H9 (cell line): ENCODE measurements around the gene WFDC1. TPM values are rescaled to one million over a fixed set of nuclear protein-coding genes. Genes with fewer than 3 reads are reported as not detected.
A peak's percentile ranks its signal among the peaks of the same experiment; 100 is the strongest.

Source experiments
- DNase-seq: peaks from one replicate; pipeline ENCODE4 v3.0.0-alpha.2; 2017
- H2AFZ ChIP-seq: one replicate; pipeline ENCODE4 v1.6.1; 2013; ENCODE audit warnings: mild to moderate bottlenecking, low read length, control low read depth, moderate library complexity
- H2AK5ac ChIP-seq: 2 replicates; pipeline ENCODE4 v1.6.1; 2013; ENCODE audit warnings: low read length, control low read depth, mixed read lengths; ENCODE audit not compliant: insufficient read length
- H2BK120ac ChIP-seq: one replicate; pipeline ENCODE4 v1.6.1; 2013; ENCODE audit warnings: low read depth, mild to moderate bottlenecking, low read length, control low read depth, inconsistent platforms; ENCODE audit not compliant: poor library complexity, severe bottlenecking
- H2BK12ac ChIP-seq: 2 replicates; pipeline ENCODE4 v1.6.1; 2013; ENCODE audit warnings: low read length, control low read depth, mixed read lengths, low read depth; ENCODE audit not compliant: insufficient read length
- H2BK15ac ChIP-seq: 2 replicates; pipeline ENCODE4 v1.6.1; 2013; ENCODE audit warnings: low read depth, low read length, control low read depth
- H2BK20ac ChIP-seq: one replicate; pipeline ENCODE4 v1.6.1; 2013; ENCODE audit warnings: low read depth, mild to moderate bottlenecking, low read length, control low read depth, inconsistent platforms; ENCODE audit not compliant: poor library complexity, severe bottlenecking
- H2BK5ac ChIP-seq: 2 replicates; pipeline ENCODE4 v1.6.1; 2013; ENCODE audit warnings: low read length, control low read depth, mixed read lengths; ENCODE audit not compliant: insufficient read length
- H3K14ac ChIP-seq: 2 replicates; pipeline ENCODE4 v1.6.1; 2013; ENCODE audit warnings: low read length, control low read depth; ENCODE audit not compliant: insufficient read depth
- H3K18ac ChIP-seq: 2 replicates; pipeline ENCODE4 v1.6.1; 2013; ENCODE audit warnings: low read depth, mild to moderate bottlenecking, mixed read lengths, low read length, control low read depth; ENCODE audit not compliant: insufficient read length
- H3K23ac ChIP-seq: 2 replicates; pipeline ENCODE4 v1.6.1; 2013; ENCODE audit warnings: low read length, control low read depth, mixed read lengths, low read depth; ENCODE audit not compliant: insufficient read length
- H3K23me2 ChIP-seq: 2 replicates; pipeline ENCODE4 v1.6.1; 2013; ENCODE audit warnings: low read depth, mild to moderate bottlenecking, mixed read lengths, low read length, control low read depth; ENCODE audit not compliant: insufficient read length, poor library complexity, severe bottlenecking
- H3K27ac ChIP-seq: 2 replicates; pipeline ENCODE4 v1.5.1; 2013; ENCODE audit warnings: low read length, control low read depth, mixed read lengths, low read depth; ENCODE audit not compliant: insufficient read length
- H3K27me3 ChIP-seq: 2 replicates; pipeline ENCODE4 v1.6.1; 2013; ENCODE audit warnings: low read length, control low read depth, inconsistent platforms; ENCODE audit not compliant: insufficient read depth
- H3K4ac ChIP-seq: 2 replicates; pipeline ENCODE4 v1.6.1; 2013; ENCODE audit warnings: low read depth, mild to moderate bottlenecking, control low read depth, inconsistent platforms, low read length, moderate library complexity
- H3K4me1 ChIP-seq: 2 replicates; pipeline ENCODE4 v1.6.1; 2013; ENCODE audit warnings: low read length, control low read depth, inconsistent platforms; ENCODE audit not compliant: insufficient read depth
- H3K4me2 ChIP-seq: 2 replicates; pipeline ENCODE4 v1.6.1; 2013; ENCODE audit warnings: low read length, control low read depth, mixed read lengths; ENCODE audit not compliant: insufficient read length, insufficient read depth
- H3K56ac ChIP-seq: 2 replicates; pipeline ENCODE4 v1.6.1; 2013; ENCODE audit warnings: low read depth, mild to moderate bottlenecking, mixed read lengths, low read length, control low read depth; ENCODE audit not compliant: insufficient read length
- H3K79me1 ChIP-seq: 2 replicates; pipeline ENCODE4 v1.6.1; 2013; ENCODE audit warnings: low read depth, mild to moderate bottlenecking, moderate library complexity, low read length, control low read depth, inconsistent platforms; ENCODE audit not compliant: insufficient read depth, poor library complexity, severe bottlenecking
- H3K79me2 ChIP-seq: 2 replicates; pipeline ENCODE4 v1.6.1; 2013; ENCODE audit warnings: low read length, control low read depth, inconsistent platforms; ENCODE audit not compliant: insufficient read depth
- H3K9ac ChIP-seq: 2 replicates; pipeline ENCODE4 v1.6.1; 2013; ENCODE audit warnings: low read length, control low read depth, mixed read lengths; ENCODE audit not compliant: insufficient read length; ENCODE audit errors: extremely low read depth
- H3K9me3 ChIP-seq: one replicate; pipeline ENCODE4 v1.6.1; 2013; ENCODE audit warnings: low read depth, low read length, inconsistent platforms; ENCODE audit not compliant: control insufficient read depth
- H3T11ph ChIP-seq: one replicate; pipeline ENCODE4 v1.6.1; 2013; ENCODE audit warnings: mild to moderate bottlenecking, low read length, control low read depth, inconsistent platforms
- H4K20me1 ChIP-seq: one replicate; pipeline ENCODE4 v1.6.1; 2013; ENCODE audit not compliant: control insufficient read depth, insufficient read length, insufficient read depth
- H4K5ac ChIP-seq: 2 replicates; pipeline ENCODE4 v1.6.1; 2013; ENCODE audit warnings: low read depth, mild to moderate bottlenecking, mixed read lengths, low read length, control low read depth; ENCODE audit not compliant: insufficient read length
- H4K8ac ChIP-seq: replicated peaks from 2 replicates; pipeline ENCODE4 v1.6.1; 2013; ENCODE audit warnings: low read length, control low read depth, mixed read lengths, low read depth; ENCODE audit not compliant: insufficient read length
- H4K91ac ChIP-seq: 2 replicates; pipeline ENCODE4 v1.6.1; 2013; ENCODE audit warnings: low read depth, mild to moderate bottlenecking, moderate library complexity, mixed read lengths, low read length, control low read depth; ENCODE audit not compliant: insufficient read length
- H3K27ac Mint-ChIP-seq, 3 experiments: 2 replicates in 2 of 3; 3 replicates in 1 of 3; pipeline ENCODE4 v1.8.0; 2020 to 2021; ENCODE audit warnings: mixed read lengths in 3 of 3, mild to moderate bottlenecking in 1 of 3, moderate library complexity in 1 of 3
- H3K27me3 Mint-ChIP-seq: 2 replicates; pipeline ENCODE4 v1.8.0; 2021; ENCODE audit warnings: low read depth, mild to moderate bottlenecking, moderate library complexity, mixed read lengths
- H3K36me3 Mint-ChIP-seq, 3 experiments: 2 replicates in 2 of 3; 3 replicates in 1 of 3; pipeline ENCODE4 v1.8.0; 2020 to 2021; ENCODE audit warnings: low read depth in 3 of 3, mixed read lengths in 3 of 3; ENCODE audit not compliant: insufficient read depth in 1 of 3
- H3K4me1 Mint-ChIP-seq, 2 experiments: 2 replicates each; pipeline ENCODE4 v1.8.0; 2020; ENCODE audit warnings: mixed read lengths in 2 of 2
- H3K4me3 Mint-ChIP-seq, 2 experiments: 2 replicates in 1 of 2; 3 replicates in 1 of 2; pipeline ENCODE4 v1.8.0; 2020 to 2021; ENCODE audit warnings: mild to moderate bottlenecking in 2 of 2, mixed read lengths in 2 of 2, moderate library complexity in 1 of 2
- H3K9me3 Mint-ChIP-seq, 2 experiments: 2 replicates in 1 of 2; 3 replicates in 1 of 2; pipeline ENCODE4 v1.8.0; 2020; ENCODE audit warnings: mild to moderate bottlenecking in 2 of 2, mixed read lengths in 2 of 2, moderate library complexity in 1 of 2
- WGBS: extraction: QIAGEN DNeasy Blood & Tissue Kit; methylation state at CpG from one replicate; pipeline ENCODE4 v1.1.7; 2013; ENCODE audit warnings: missing lambda C conversion rate, low lambda C conversion rate, mixed read lengths; ENCODE audit not compliant: insufficient read length; ENCODE audit errors: extremely low coverage; 5-methylcytosine and 5-hydroxymethylcytosine counted together
- long read RNA-seq: library from polyadenylated mRNA; unstranded; transcript quantifications from one replicate; pipeline ENCODE4 v2.0.0, GENCODE V29; 2020
- total RNA-seq: library from RNA; stranded (reverse); gene quantifications from 2 replicates; pipeline ENCODE4 v1.2.1, GENCODE V29; 2021
- TF ChIP-seq, protein P1 (sequence below): fragments of 200-600 bp; sonication (generic); conservative IDR thresholded peaks from 3 replicates; pipeline ENCODE4 v1.8.0; 2021; ENCODE audit warnings: antibody characterized with exemption, mild to moderate bottlenecking

Gene WFDC1, protein sequence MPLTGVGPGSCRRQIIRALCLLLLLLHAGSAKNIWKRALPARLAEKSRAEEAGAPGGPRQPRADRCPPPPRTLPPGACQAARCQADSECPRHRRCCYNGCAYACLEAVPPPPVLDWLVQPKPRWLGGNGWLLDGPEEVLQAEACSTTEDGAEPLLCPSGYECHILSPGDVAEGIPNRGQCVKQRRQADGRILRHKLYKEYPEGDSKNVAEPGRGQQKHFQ
- total RNA-seq, result 0.24 and 0.29 TPM in 2 replicates
- long read RNA-seq, result 0 reads

DNA sequence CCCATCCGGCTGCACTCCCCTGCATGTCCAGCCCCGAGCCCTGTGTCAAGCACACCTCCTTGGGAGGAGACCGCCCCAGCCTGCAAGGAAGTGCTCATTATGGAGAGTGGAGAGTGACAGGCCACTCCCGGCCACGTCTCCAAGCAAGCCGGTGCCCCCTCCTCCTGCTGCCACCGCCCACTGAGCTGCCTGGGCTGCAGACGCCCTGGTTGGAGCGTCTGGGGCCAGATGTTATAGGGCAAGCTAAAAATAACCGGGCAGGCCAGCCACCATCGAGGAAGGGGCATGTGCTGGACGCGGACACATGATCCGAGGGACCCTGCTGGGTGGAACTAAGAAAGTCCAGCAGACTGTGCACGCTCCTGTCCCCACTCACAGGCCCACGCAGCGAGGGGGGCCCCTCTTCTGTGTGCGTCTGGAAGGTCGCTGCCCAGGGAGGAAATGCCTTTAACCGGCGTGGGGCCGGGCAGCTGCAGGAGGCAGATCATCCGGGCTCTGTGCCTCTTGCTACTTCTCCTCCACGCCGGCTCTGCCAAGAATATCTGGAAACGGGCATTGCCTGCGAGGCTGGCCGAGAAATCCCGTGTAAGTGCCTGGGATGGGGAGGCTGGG lies at the start of gene WFDC1:
Gene WFDC1 (plus strand): TSS at position 348 of the 612 bp plus-strand sequence. CDS start 94 bp downstream, at position 442.
- Mint-ChIP-seq H3K36me3 (no peaks in the 10 kb centered on the region; a peak in 1 of 7 replicates), H3K27me3 (peaks cover 32% of the 10 kb centered on the region), H3K9me3 (no peaks in the 10 kb centered on the region; a peak in 1 of 5 replicates), H3K4me1 (peaks cover 51 to 53% of the 10 kb centered on the region in 2 experiments), H3K27ac (peak within 1 kb of the TSS in 1 of 3 experiments; percentile 53; a peak in 2 of 7 replicates), H3K4me3 (no peak within 1 kb of the TSS; a peak in 1 of 5 replicates)
- H2BK15ac ChIP-seq, result no peak within 1 kb of the TSS
- H4K91ac ChIP-seq, result no peak within 1 kb of the TSS
- WGBS, result no CpG with 5 or more reads among the region's 29 CpGs
- H3K27me3 ChIP-seq, result no peaks in the 10 kb centered on the region
- no peak within 1 kb of the TSS for H3K56ac ChIP-seq
- no peak within 1 kb of the TSS for H3K23ac ChIP-seq
- no peak within 1 kb of the TSS for H3K27ac ChIP-seq
- H2BK5ac ChIP-seq, result no peak within 1 kb of the TSS
- H3K4ac ChIP-seq, result no peak within 1 kb of the TSS
- H4K8ac ChIP-seq, result no peak within 1 kb of the TSS
- H2BK12ac ChIP-seq, result no peak within 1 kb of the TSS
- H2BK20ac ChIP-seq, result no peak within 1 kb of the TSS
- H3K9ac ChIP-seq, result no peak within 1 kb of the TSS
- H3K4me1 ChIP-seq, result peaks cover 5% of the 10 kb centered on the region; the same call in 1 of the 2 replicates
- no peak within 1 kb of the TSS for H2AK5ac ChIP-seq
- no peak within 1 kb of the TSS for H4K5ac ChIP-seq
- peak within 1 kb of the TSS; percentile 64 for H3K14ac ChIP-seq
- DNase-seq, result no peak
- no peak within 1 kb of the TSS for H3T11ph ChIP-seq
- H3K4me2 ChIP-seq, result no peak within 1 kb of the TSS
- H3K79me1 ChIP-seq, result no peaks in the 10 kb centered on the region
- no peaks in the 10 kb centered on the region for H4K20me1 ChIP-seq
- no peaks in the 10 kb centered on the region for H3K9me3 ChIP-seq
- no peaks in the 10 kb centered on the region for H3K79me2 ChIP-seq
- no peak within 1 kb of the TSS for H2BK120ac ChIP-seq
- H3K23me2 ChIP-seq, result peaks cover 2% of the 10 kb centered on the region
- TF ChIP-seq, protein P1, sequence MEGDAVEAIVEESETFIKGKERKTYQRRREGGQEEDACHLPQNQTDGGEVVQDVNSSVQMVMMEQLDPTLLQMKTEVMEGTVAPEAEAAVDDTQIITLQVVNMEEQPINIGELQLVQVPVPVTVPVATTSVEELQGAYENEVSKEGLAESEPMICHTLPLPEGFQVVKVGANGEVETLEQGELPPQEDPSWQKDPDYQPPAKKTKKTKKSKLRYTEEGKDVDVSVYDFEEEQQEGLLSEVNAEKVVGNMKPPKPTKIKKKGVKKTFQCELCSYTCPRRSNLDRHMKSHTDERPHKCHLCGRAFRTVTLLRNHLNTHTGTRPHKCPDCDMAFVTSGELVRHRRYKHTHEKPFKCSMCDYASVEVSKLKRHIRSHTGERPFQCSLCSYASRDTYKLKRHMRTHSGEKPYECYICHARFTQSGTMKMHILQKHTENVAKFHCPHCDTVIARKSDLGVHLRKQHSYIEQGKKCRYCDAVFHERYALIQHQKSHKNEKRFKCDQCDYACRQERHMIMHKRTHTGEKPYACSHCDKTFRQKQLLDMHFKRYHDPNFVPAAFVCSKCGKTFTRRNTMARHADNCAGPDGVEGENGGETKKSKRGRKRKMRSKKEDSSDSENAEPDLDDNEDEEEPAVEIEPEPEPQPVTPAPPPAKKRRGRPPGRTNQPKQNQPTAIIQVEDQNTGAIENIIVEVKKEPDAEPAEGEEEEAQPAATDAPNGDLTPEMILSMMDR, result no peak
- H3K18ac ChIP-seq, result no peak within 1 kb of the TSS
- H2AFZ ChIP-seq, result no peak within 1 kb of the TSS
